OCI-LY3 (cell line): Measurements from ENCODE around the gene TBX10.
A peak's percentile ranks its signal among the peaks of the same experiment; 100 is the strongest.
"Not testable (repeated sequence)": the region's sequence is repeated elsewhere in the genome, so short reads cannot be mapped to it uniquely, and the experiment has no call there.

ENCODE experiments used
- H2AFZ ChIP-seq: fragments of 200-600, 300-600 bp; shearing (Covaris generic); 2 replicates; pipeline ENCODE4 v1.6.0; 2014; ENCODE audit warnings: antibody characterized with exemption, low read depth, low read length
- H3K27ac ChIP-seq: fragments of 200-600, 300-600 bp; sonication (generic); 2 replicates; pipeline ENCODE4 v1.5.1; 2014; ENCODE audit warnings: mild to moderate bottlenecking, low read length, moderate library complexity, mixed read lengths
- H3K27me3 ChIP-seq: fragments of 200-600, 300-600 bp; sonication (generic); 2 replicates; pipeline ENCODE4 v1.6.1; 2014; ENCODE audit warnings: low read depth, low read length, mixed read lengths
- H3K36me3 ChIP-seq: fragments of 200-600, 300-600 bp; sonication (generic); replicated peaks from 2 replicates; pipeline ENCODE3; 2014; ENCODE audit warnings: low read depth, low read length, mixed read lengths
- H3K4me1 ChIP-seq: fragments of 300-600, 200-600 bp; sonication (generic); 2 replicates; pipeline ENCODE4 v1.6.1; 2014; ENCODE audit warnings: low read length, mixed read lengths
- H3K4me2 ChIP-seq: fragments of 200-600, 300-600 bp; sonication (generic); 2 replicates; pipeline ENCODE4 v1.6.1; 2014; ENCODE audit warnings: low read length, mixed read lengths
- H3K4me3 ChIP-seq: fragments of 300-600, 200-600 bp; sonication (generic); 2 replicates; pipeline ENCODE4 v1.5.1; 2014; ENCODE audit warnings: antibody characterized with exemption, mild to moderate bottlenecking, low read length, moderate library complexity
- H3K79me2 ChIP-seq: fragments of 300-600, 200-600 bp; shearing (Covaris generic); 2 replicates; pipeline ENCODE4 v1.6.1; 2014; ENCODE audit warnings: mild to moderate bottlenecking, low read length, mixed read lengths
- H3K9ac ChIP-seq: fragments of 300-600, 200-600 bp; shearing (Covaris generic); 2 replicates; pipeline ENCODE4 v1.6.0; 2014; ENCODE audit warnings: mild to moderate bottlenecking, low read length, moderate library complexity
- H3K9me3 ChIP-seq: fragments of 200-600, 300-600 bp; shearing (Covaris generic); 2 replicates; pipeline ENCODE4 v1.6.1; 2014; ENCODE audit warnings: low read length, mixed read lengths; ENCODE audit not compliant: insufficient read depth
- H4K20me1 ChIP-seq: fragments of 200-600, 300-600 bp; sonication (generic); 2 replicates; pipeline ENCODE4 v1.6.1; 2016; ENCODE audit warnings: low read length, mixed read lengths; ENCODE audit not compliant: insufficient read depth
- EZH2phosphoT487 ChIP-seq: fragments of 200-600 bp; shearing (Covaris generic); IDR thresholded peaks from 2 replicates; pipeline ENCODE4 v1.6.1; 2018; ENCODE audit warnings: antibody characterized with exemption, mixed run types, low read depth
- TF ChIP-seq, protein P1 (sequence below): fragments of 200-600, 300-600 bp; sonication (generic); IDR thresholded peaks from 2 replicates; pipeline ENCODE4 v1.5.1; 2014; ENCODE audit warnings: antibody characterized with exemption, low read length, low read depth

The TBX10 gene

DNA sequence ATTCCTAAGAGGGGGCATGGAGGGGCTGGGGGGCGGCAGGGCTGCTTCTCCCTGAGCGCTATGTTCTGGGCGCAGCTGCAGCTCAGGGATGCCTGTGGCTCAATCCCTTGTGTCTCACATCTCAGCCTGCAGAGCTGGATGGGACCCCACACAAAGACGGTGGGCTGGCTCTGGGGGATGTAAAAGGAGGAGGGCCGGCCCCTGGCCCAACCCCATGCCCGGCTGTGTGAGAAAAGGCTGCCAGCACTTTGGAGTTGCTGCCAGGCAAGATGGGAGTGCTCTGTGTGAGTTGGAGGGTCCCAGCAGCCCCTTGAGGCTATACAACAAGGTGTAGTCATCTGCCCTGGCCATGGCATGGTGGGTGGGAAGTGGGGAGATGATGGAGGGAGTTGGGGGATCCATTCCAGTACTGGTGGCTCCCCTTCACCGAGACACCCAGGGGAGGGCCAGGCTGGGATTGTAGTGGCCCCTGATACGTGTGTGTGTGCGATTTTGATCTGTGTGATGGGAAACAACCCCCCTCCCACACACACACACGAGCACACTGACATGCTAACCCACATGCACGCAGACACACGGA, 1.3 kb upstream of the TBX10 start:
- TF ChIP-seq EZH2phosphoT487, result no peak
- TF ChIP-seq, protein P1, sequence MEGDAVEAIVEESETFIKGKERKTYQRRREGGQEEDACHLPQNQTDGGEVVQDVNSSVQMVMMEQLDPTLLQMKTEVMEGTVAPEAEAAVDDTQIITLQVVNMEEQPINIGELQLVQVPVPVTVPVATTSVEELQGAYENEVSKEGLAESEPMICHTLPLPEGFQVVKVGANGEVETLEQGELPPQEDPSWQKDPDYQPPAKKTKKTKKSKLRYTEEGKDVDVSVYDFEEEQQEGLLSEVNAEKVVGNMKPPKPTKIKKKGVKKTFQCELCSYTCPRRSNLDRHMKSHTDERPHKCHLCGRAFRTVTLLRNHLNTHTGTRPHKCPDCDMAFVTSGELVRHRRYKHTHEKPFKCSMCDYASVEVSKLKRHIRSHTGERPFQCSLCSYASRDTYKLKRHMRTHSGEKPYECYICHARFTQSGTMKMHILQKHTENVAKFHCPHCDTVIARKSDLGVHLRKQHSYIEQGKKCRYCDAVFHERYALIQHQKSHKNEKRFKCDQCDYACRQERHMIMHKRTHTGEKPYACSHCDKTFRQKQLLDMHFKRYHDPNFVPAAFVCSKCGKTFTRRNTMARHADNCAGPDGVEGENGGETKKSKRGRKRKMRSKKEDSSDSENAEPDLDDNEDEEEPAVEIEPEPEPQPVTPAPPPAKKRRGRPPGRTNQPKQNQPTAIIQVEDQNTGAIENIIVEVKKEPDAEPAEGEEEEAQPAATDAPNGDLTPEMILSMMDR, result no peak
- H3K4me3 ChIP-seq, result no peak overlapping the region
- H3K4me1 ChIP-seq, result peaks cover 2% of the 10 kb centered on the region; the same call in 1 of the 2 replicates
- no peak overlapping the region for H3K27ac ChIP-seq
- no peak overlapping the region for H3K9ac ChIP-seq
- H3K36me3 ChIP-seq, result no peaks in the 10 kb centered on the region
- H3K79me2 ChIP-seq, result no peaks in the 10 kb centered on the region
- H3K9me3 ChIP-seq, result no peaks in the 10 kb centered on the region
- H2AFZ ChIP-seq, result no peak overlapping the region
- 0 out of 2 replicates have a peak, but pooled peaks cover 5% of the 10 kb centered on the region for H3K27me3 ChIP-seq
- no peaks in the 10 kb centered on the region for H4K20me1 ChIP-seq
- H3K4me2 ChIP-seq, result no peak overlapping the region

DNA sequence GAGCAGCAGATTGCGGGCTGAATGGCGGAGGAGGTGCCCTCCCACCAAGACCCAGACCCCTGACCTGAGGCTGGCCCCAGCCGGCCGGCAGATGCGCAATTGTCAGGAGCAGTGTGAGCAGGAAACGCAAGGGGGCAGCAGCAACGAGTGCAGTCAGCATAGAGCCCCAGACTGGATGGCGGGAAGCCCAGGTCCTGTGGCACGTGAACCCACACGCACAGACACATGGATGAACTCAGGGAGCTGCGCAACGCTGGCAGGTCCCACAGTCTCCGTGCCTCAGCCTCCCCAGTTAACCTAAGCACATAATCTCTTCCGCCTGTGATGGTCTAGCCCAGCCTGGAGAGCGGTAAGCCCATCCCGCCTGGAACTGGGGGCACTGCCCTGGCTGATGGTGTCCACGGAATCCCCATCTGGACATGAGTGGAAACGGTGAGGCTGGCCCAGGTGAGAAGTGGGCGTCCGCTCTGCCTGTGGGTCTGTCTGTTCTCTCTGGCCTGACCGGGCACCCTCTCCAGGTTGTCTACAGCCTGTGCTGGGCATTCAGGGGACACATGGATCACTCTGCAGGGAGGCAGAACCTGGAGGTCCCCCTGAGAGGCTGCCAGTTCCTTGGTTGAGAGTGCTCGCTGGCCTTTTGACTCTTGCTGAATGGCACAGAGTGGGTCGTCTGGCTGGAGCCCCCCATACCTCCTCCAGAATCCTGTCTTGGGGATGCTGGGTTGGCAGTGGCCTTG, 626 bp upstream of the TBX10 start:
- Histone ChIP-seq H3K4me2 (no peak overlapping the region), H3K36me3 (no peaks in the 10 kb centered on the region), H3K9ac (no peak overlapping the region), H3K27me3 (0 out of 2 replicates have a peak, but pooled peaks cover 7% of the 10 kb centered on the region), H2AFZ (no peak overlapping the region), H3K9me3 (no peaks in the 10 kb centered on the region), H4K20me1 (no peaks in the 10 kb centered on the region), H3K79me2 (no peaks in the 10 kb centered on the region), H3K4me1 (0 out of 2 replicates have a peak, but pooled peaks cover 2% of the 10 kb centered on the region), H3K27ac (no peak overlapping the region), H3K4me3 (no peak overlapping the region)
- TF ChIP-seq, protein P1, result peak; percentile 61
- TF ChIP-seq EZH2phosphoT487, result no peak

DNA sequence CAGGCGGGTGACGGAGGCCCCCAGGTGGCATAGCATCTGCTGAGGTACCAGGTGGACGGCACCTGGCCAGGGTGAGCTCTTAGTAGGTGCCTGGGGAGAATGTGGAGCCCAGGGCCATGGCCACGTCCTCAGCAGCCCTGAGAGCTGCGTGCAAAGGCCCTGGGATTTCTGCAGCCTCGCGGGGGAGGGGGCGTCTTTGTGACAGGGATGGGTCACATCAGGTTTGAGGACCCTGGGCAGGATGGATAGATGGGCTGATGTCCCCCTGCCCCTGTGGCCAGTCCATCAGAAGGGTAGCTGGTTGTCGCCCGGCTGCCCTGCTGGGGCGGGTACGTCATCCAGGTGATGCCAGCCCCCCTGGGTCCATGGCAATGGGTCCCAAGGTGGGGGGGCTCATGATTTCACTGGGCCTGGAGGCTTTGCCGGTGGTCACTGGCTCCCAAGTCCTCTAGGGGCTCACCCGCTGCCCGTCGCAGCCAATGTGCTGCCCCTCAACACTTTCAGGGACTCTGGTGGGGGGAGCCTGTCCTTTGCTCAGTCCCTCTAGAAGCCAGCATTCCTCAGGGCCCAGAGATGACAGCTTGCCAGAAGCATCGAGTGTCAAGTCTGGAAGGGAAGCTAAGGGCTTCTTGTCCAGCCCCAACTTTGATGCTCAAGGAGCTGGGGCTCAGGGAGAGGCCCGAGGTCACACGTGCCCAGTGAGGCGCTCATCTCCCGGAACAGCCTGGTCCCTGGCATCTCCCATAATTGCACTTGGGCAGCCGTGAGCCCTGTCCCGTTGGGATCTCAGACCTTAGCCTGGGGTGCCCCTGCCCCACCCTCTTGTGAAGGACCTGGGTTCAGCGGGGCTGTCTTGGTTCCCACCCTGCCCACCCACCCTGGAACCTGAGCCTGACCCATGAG, 777 bp downstream of the TBX10 start:
- 0 out of 2 replicates have a peak, but pooled peaks cover 7% of the 10 kb centered on the region for H3K27me3 ChIP-seq
- H2AFZ ChIP-seq, result no peak overlapping the region
- no peak overlapping the region for H3K4me3 ChIP-seq
- no peaks in the 10 kb centered on the region for H3K36me3 ChIP-seq
- no peaks in the 10 kb centered on the region for H3K9me3 ChIP-seq
- 0 out of 2 replicates have a peak, but pooled peaks cover 2% of the 10 kb centered on the region for H3K4me1 ChIP-seq
- no peaks in the 10 kb centered on the region for H3K79me2 ChIP-seq
- no peak overlapping the region for H3K9ac ChIP-seq
- TF ChIP-seq EZH2phosphoT487, result no peak
- TF ChIP-seq, protein P1, result no peak
- H3K4me2 ChIP-seq, result no peak overlapping the region
- H4K20me1 ChIP-seq, result no peaks in the 10 kb centered on the region
- H3K27ac ChIP-seq, result no peak overlapping the region

DNA sequence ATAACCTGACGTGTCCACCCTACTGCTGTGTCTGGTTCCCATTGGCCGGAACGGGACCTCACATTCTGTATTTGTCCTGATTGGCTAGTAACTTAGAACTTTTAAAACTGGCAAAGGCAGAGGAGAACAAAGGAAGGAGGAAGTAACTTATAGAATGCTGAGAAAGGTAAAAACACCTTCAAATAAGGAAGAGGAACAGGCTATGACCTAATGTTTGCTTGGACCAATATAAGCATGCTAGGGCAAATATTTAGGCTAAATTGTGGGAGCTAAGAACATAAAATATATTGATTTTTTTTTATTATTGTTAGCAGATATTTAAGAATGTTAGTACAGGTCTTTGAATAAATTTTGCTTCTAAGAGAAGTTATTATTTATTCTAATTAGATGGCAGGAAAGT, 2.1 kb downstream of the TBX10 start:
- not testable (repeated sequence) for H2AFZ ChIP-seq, H3K4me3 ChIP-seq, H4K20me1 ChIP-seq, H3K9me3 ChIP-seq, H3K4me1 ChIP-seq, H3K27me3 ChIP-seq, H3K27ac ChIP-seq, H3K36me3 ChIP-seq, H3K79me2 ChIP-seq, H3K4me2 ChIP-seq, H3K9ac ChIP-seq
